CD8-positive, alpha-beta memory T cell (primary cell): ENCODE results near the gene RELB. TPM values are rescaled to one million over a fixed set of nuclear protein-coding genes. Genes with fewer than 3 reads are reported as not detected.

Source experiments
- CTCF ChIA-PET: fragments of 350-600 bp; sonication (Branson Sonifier 250); formaldehyde crosslinking; loops from one replicate; lab custom pipeline; 2021; ENCODE audit warnings: antibody characterized with exemption; lab: Charles Lee
- POLR2A ChIA-PET: fragments of 350-600 bp; sonication (Branson Sonifier 250); formaldehyde crosslinking; loops from one replicate; lab custom pipeline; 2021; ENCODE audit warnings: antibody characterized with exemption; lab: Charles Lee
- DNase-seq, 5 donors: peaks; one replicate each; pipeline versions ENCODE4 v3.0.0 to v3.0.0-alpha.2; 2020 to 2022; ENCODE audit warnings: mixed read lengths in 1 of 5
- H3K27ac ChIP-seq: one replicate; pipeline ENCODE4 v1.7.0; 2013; ENCODE audit warnings: low read depth, mild to moderate bottlenecking, low read length, moderate library complexity
- H3K27me3 ChIP-seq: 2 replicates; pipeline ENCODE4 v1.7.0; 2013; ENCODE audit warnings: low read length, mild to moderate bottlenecking; ENCODE audit not compliant: insufficient read depth, poor library complexity, severe bottlenecking
- H3K36me3 ChIP-seq: 2 replicates; pipeline ENCODE4 v1.7.0; 2013; ENCODE audit warnings: mild to moderate bottlenecking, low read length, moderate library complexity; ENCODE audit not compliant: insufficient read depth
- H3K4me1 ChIP-seq: 2 replicates; pipeline ENCODE4 v1.7.0; 2013; ENCODE audit warnings: mild to moderate bottlenecking, low read length, moderate library complexity; ENCODE audit not compliant: insufficient read depth
- H3K4me3 ChIP-seq: 2 replicates; pipeline ENCODE4 v1.7.0; 2013; ENCODE audit warnings: mild to moderate bottlenecking, low read length
- H3K9me3 ChIP-seq: 2 replicates; pipeline ENCODE4 v1.7.0; 2013; ENCODE audit warnings: mild to moderate bottlenecking, low read length
- H3K27ac Mint-ChIP-seq, 8 donors: one replicate each; pipeline ENCODE4 v1.8.0; 2020 to 2021; ENCODE audit warnings: mixed read lengths in 8 of 8, mild to moderate bottlenecking in 6 of 8, inconsistent platforms in 3 of 8, moderate library complexity in 3 of 8
- H3K27me3 Mint-ChIP-seq, 2 donors: one replicate each; pipeline ENCODE4 v1.8.0; 2020 to 2021; ENCODE audit warnings: mixed read lengths in 2 of 2, mild to moderate bottlenecking in 1 of 2, moderate library complexity in 1 of 2
- H3K36me3 Mint-ChIP-seq, 3 donors: one replicate each; pipeline ENCODE4 v1.8.0; 2020 to 2021; ENCODE audit warnings: mixed read lengths in 3 of 3, inconsistent platforms in 1 of 3, mild to moderate bottlenecking in 1 of 3
- H3K4me1 Mint-ChIP-seq, 3 donors: one replicate each; pipeline ENCODE4 v1.8.0; 2020 to 2021; ENCODE audit warnings: mixed read lengths in 3 of 3, inconsistent platforms in 1 of 3, mild to moderate bottlenecking in 1 of 3
- H3K4me3 Mint-ChIP-seq, 7 donors: one replicate each; pipeline ENCODE4 v1.8.0; 2020 to 2021; ENCODE audit warnings: mixed read lengths in 7 of 7, mild to moderate bottlenecking in 6 of 7, moderate library complexity in 4 of 7, inconsistent platforms in 2 of 7
- H3K9me3 Mint-ChIP-seq, 5 donors: one replicate each; pipeline ENCODE4 v1.8.0; 2020 to 2022; ENCODE audit warnings: mixed read lengths in 5 of 5, mild to moderate bottlenecking in 3 of 5, moderate library complexity in 2 of 5, inconsistent platforms in 1 of 5
- polyA plus RNA-seq: library from polyadenylated mRNA; unstranded; fragments of 300-500 nt; fragmentation: Illumina TruSeq; gene quantifications from one replicate; pipeline ENCODE4 v1.2.3, GENCODE V29; 2021
- total RNA-seq, 2 experiments: library from RNA; stranded (reverse); gene quantifications; one replicate each; pipeline ENCODE4 v1.2.3, GENCODE V29; 2021

RELB gene
- total and polyA plus RNA-seq, 3 experiments from 2014 or later: 22.7 to 57.4 (median 53.4) TPM

DNA sequence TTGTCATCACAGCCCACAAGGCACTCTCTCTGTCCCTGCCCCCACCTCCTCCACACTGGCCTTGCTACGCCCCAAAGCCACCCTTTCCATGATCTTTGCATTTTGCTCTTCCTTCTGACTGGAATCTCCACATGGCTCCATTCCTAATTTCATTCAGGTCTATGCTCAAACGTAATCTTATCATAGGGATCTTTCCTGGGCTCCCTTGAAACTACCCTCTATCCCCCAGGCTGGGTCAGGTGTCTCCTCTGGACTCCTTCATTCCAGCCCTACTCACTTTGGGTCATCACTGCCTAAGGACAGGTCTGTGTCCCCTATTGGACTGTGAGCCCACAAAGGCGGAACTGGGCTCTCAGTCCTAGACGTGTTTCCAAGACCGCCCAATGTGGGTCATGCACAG, 80.9 kb downstream of the RELB start:
- Histone ChIP-seq H3K9me3 (no peaks in the 10 kb centered on the region), H3K27me3 (no peaks in the 10 kb centered on the region), H3K36me3 (peaks cover 7% of the 10 kb centered on the region), H3K4me1 (peaks cover 31% of the 10 kb centered on the region), H3K4me3 (no peak overlapping the region), H3K27ac (no peak overlapping the region)
- Mint-ChIP-seq H3K36me3 (peaks cover 6 to 30% (median 8%) of the 10 kb centered on the region in 3 donors), H3K27ac (peak overlapping the region in 4 of 8 donors; percentile 19 to 91 (median 76)), H3K9me3 (no peaks in the 10 kb centered on the region), H3K4me1 (peaks cover 48 to 62% (median 59%) of the 10 kb centered on the region in 3 donors), H3K4me3 (peak overlapping the region; percentile 8 to 88 (median 57)), H3K27me3 (no peaks in the 10 kb centered on the region)
- DNase-seq: no peak
- ChIA-PET POLR2A (no interaction called here), CTCF (no interaction called here)

DNA sequence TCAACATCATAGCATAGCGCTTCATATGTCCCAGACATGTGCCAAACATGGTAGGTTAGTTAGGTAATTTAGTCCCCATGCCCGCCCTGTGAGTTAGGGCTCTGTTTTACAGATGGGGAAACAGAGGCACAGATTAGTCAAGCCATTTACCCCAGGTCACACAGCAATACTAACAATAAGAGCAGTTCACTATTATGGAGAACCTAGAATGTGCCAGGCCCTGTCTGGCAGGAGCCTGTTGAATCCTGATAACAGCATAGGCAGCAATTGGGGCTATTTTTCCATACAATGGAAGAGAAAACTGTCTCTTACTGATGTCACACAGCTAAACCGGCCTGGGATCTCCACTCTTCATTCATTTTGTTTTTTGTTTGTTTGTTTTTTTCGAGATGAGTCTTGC, 85.2 kb downstream of the RELB start:
- peaks cover 38% of the 10 kb centered on the region for H3K4me1 ChIP-seq
- Mint-ChIP-seq H3K9me3 (peaks cover 0 to 3% (median 0%) of the 10 kb centered on the region in 5 donors), H3K27me3 (no peaks in the 10 kb centered on the region), H3K27ac (peak overlapping the region; percentile 7 to 96 (median 86)), H3K4me1 (peaks cover 43 to 52% (median 49%) of the 10 kb centered on the region in 3 donors), H3K36me3 (peaks cover 11 to 35% (median 11%) of the 10 kb centered on the region in 3 donors), H3K4me3 (peak overlapping the region in 1 of 7 donors; percentile 25)
- H3K36me3 ChIP-seq: peaks cover 12% of the 10 kb centered on the region
- CTCF ChIA-PET: interaction anchor here (1.6 to 2.0 kb wide), 2 partner anchors 17 to 92 kb away, joined by 4 to 7 read pairs; partner anchors contain the start of genes BLOC1S3 and TRAPPC6A
- no peaks in the 10 kb centered on the region for H3K27me3 ChIP-seq
- POLR2A ChIA-PET: interaction anchor here (1.9 kb wide), 1 partner anchor 17 kb away, joined by 4 read pairs; no protein-coding TSS in a partner anchor
- no peak overlapping the region for H3K27ac ChIP-seq
- H3K4me3 ChIP-seq: no peak overlapping the region
- DNase-seq: no peak
- no peaks in the 10 kb centered on the region for H3K9me3 ChIP-seq

DNA sequence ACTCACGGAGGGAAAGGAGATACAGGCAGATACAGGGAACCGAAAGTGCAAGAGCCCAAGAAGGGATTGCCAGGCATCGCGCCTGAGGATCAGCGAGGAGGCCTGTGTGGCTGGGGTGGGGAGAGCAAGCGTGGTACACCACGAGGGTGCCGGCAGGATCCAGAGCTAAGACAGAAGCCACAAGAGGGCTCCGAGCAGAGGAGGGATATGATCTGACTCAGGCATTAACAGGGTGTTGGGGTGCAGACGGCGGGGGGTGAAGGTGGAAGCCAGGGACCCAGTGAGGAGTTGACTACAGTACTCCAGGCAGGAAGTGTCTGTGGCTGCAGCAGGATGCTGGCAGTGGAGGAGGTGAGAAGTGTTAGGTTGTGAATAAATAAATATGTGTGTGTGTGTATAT, 86.3 kb downstream of the RELB start:
- Histone ChIP-seq H3K27me3 (no peaks in the 10 kb centered on the region), H3K4me3 (no peak overlapping the region), H3K9me3 (no peaks in the 10 kb centered on the region), H3K27ac (no peak overlapping the region), H3K36me3 (peaks cover 5% of the 10 kb centered on the region), H3K4me1 (peaks cover 38% of the 10 kb centered on the region)
- peak overlapping the region; percentile 69 to 98 (median 92) for H3K27ac Mint-ChIP-seq
- peaks cover 0 to 3% (median 0%) of the 10 kb centered on the region in 5 donors for H3K9me3 Mint-ChIP-seq
- ChIA-PET CTCF (interaction anchor here (1.2 to 2.0 kb wide), 3 partner anchors 16 to 99 kb away, joined by 3 to 7 read pairs (median 4); partner anchors contain the start of genes BLOC1S3 and TRAPPC6A), POLR2A (interaction anchor here (1.9 kb wide), 1 partner anchor 16 kb away, joined by 4 read pairs; no protein-coding TSS in a partner anchor)
- H3K27me3 Mint-ChIP-seq: no peaks in the 10 kb centered on the region
- peak overlapping the region; percentile 40 to 77 (median 64) for H3K4me3 Mint-ChIP-seq
- peak; percentile 39 to 90 (median 77) for DNase-seq
- peaks cover 41 to 50% (median 47%) of the 10 kb centered on the region in 3 donors for H3K4me1 Mint-ChIP-seq
- peaks cover 5 to 31% (median 6%) of the 10 kb centered on the region in 3 donors for H3K36me3 Mint-ChIP-seq

Other genes starting within 250 kb of the RELB start
- not detected for gene CBLC, start 223.6 kb upstream of the RELB start, total RNA-seq
- gene CBLC, start 223.6 kb upstream of the RELB start, polyA plus RNA-seq: not detected
- gene BCAM, start 192.4 kb upstream of the RELB start, total RNA-seq: not detected
- not detected for gene BCAM, start 192.4 kb upstream of the RELB start, polyA plus RNA-seq
- under 1 TPM; 0.22 to 0.66 TPM for gene NECTIN2, start 155.2 kb upstream of the RELB start, total RNA-seq
- gene NECTIN2, start 155.2 kb upstream of the RELB start, polyA plus RNA-seq: 0.47 TPM
- gene TOMM40, start 110.2 kb upstream of the RELB start, total RNA-seq: 100 to 1,000 TPM; 211 to 218 TPM
- gene TOMM40, start 110.2 kb upstream of the RELB start, polyA plus RNA-seq: 41.4 TPM
- gene APOE, start 95.7 kb upstream of the RELB start, total RNA-seq: 1 to 10 TPM; 4.5 TPM
- gene APOE, start 95.7 kb upstream of the RELB start, polyA plus RNA-seq: not detected
- 1 to 10 TPM; 4.6 to 5.7 TPM for gene APOC1, start 86.9 kb upstream of the RELB start, total RNA-seq
- gene APOC1, start 86.9 kb upstream of the RELB start, polyA plus RNA-seq: not detected
- gene APOC4, start 59.2 kb upstream of the RELB start, total RNA-seq: not detected
- gene APOC4, start 59.2 kb upstream of the RELB start, polyA plus RNA-seq: not detected
- gene APOC2, start 55.4 kb upstream of the RELB start, total RNA-seq: not detected
- gene APOC2, start 55.4 kb upstream of the RELB start, polyA plus RNA-seq: not detected
- gene CLPTM1, start 46.1 kb upstream of the RELB start, total RNA-seq: 10 to 100 TPM; 78.6 to 82.5 TPM
- gene CLPTM1, start 46.1 kb upstream of the RELB start, polyA plus RNA-seq: 27.5 TPM
- 10 to 100 TPM; 75.5 to 84.1 TPM for gene CLASRP, start 37.6 kb downstream of the RELB start, total RNA-seq
- 7.9 TPM for gene CLASRP, start 37.6 kb downstream of the RELB start, polyA plus RNA-seq
- gene ZNF296, start 75.0 kb downstream of the RELB start, total RNA-seq: 1 to 10 TPM; 7.9 to 8.5 TPM
- 6.7 TPM for gene ZNF296, start 75.0 kb downstream of the RELB start, polyA plus RNA-seq
- 10 to 100 TPM; 51.6 TPM for gene GEMIN7, start 77.8 kb downstream of the RELB start, total RNA-seq
- 93.5 TPM for gene GEMIN7, start 77.8 kb downstream of the RELB start, polyA plus RNA-seq
- 10 to 100 TPM; 17.8 to 18.3 TPM for gene PPP1R37, start 91.7 kb downstream of the RELB start, total RNA-seq
- 0.79 TPM for gene PPP1R37, start 91.7 kb downstream of the RELB start, polyA plus RNA-seq
- under 1 TPM; 0.13 to 0.18 TPM for gene NKPD1, start 159.5 kb downstream of the RELB start, total RNA-seq
- 0.20 TPM for gene NKPD1, start 159.5 kb downstream of the RELB start, polyA plus RNA-seq
- gene TRAPPC6A, start 176.8 kb downstream of the RELB start, total RNA-seq: 10 to 100 TPM; 22.7 to 24.3 TPM
- gene TRAPPC6A, start 176.8 kb downstream of the RELB start, polyA plus RNA-seq: 151 TPM
- 10 to 100 TPM; 12.4 TPM for gene BLOC1S3, start 177.3 kb downstream of the RELB start, total RNA-seq
- gene BLOC1S3, start 177.3 kb downstream of the RELB start, polyA plus RNA-seq: 19.9 TPM
- not detected for gene EXOC3L2, start 243.9 kb downstream of the RELB start, total RNA-seq
- not detected for gene EXOC3L2, start 243.9 kb downstream of the RELB start, polyA plus RNA-seq
- gene MARK4, start 249.8 kb downstream of the RELB start, total RNA-seq: 10 to 100 TPM; 20.2 to 21.2 TPM
- 2.6 TPM for gene MARK4, start 249.8 kb downstream of the RELB start, polyA plus RNA-seq